NCI-H1048 (cell line): Measurements from ENCODE around the gene IRAK1BP1.
"Not testable (repeated sequence)": the region's sequence is repeated elsewhere in the genome, so short reads cannot be mapped to it uniquely, and the experiment has no call there.

Source experiments
- DNase-seq: peaks from one replicate; lab custom pipeline; 2025; lab: John Stamatoyannopoulos, UW

The IRAK1BP1 gene

DNA sequence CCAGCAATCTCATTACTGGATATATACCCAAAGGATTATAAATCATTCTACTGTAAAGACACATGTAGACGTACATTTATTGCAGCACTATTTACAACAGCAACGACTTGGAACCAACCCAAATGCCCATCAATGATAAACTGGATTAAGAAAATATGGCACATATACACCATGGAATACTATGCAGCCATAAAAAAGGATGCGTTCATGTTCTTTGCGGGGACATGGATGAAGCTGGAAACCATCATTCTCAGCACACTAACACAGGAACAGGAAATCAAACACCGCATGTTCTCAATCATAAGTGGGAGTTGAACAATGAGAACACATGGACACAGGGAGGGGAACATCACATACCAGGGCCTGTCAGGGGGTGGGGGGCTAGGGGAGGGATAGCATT is 22.6 kb downstream of the IRAK1BP1 start:
- not testable (repeated sequence) for DNase-seq

DNA sequence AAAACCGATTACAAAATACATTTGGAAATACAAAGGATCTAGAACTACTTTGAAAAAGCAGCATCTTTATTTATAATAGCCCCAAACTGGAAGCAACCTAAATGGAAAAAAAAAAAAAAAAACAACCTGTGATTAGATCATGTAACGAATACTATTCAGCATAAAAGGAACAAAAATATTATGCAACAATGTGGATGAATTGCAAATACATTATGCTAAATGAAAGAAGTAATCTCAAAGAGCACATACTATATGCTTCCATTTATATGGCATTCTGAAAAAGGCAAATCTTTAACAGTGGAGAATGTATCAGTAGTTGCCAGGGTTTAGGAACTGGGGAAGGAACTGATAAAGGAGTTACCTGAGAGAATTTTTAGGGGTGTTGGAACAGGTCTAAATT is 28.9 kb downstream of the IRAK1BP1 start:
- no peak for DNase-seq

- DNase-seq, result no peak
These were observed 41.3 kb downstream of the IRAK1BP1 start for GRCh38 chr6:78908621-78909020.

DNA sequence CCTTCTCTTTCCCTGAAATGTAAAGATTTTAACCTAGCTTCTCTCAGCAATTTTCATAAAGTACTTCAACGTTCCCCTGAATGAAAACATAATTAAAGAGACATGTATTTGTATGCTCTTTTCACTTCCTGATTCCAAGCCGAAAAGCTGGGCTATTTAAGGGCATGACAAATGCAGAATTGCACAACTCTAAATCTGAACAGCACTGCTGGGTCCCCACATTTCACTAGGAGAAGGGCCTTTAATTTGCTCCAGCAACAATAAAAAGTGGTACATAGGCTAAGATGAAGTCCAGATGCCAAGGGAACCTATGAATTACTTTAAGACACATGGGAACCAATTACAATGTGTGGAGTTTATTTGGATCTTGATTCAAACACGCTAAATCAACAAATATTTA is 42.0 kb downstream of the IRAK1BP1 start:
- no peak for DNase-seq

- no peak for DNase-seq
These were observed 42.7 kb downstream of the IRAK1BP1 start for GRCh38 chr6:78910010-78910409.

DNA sequence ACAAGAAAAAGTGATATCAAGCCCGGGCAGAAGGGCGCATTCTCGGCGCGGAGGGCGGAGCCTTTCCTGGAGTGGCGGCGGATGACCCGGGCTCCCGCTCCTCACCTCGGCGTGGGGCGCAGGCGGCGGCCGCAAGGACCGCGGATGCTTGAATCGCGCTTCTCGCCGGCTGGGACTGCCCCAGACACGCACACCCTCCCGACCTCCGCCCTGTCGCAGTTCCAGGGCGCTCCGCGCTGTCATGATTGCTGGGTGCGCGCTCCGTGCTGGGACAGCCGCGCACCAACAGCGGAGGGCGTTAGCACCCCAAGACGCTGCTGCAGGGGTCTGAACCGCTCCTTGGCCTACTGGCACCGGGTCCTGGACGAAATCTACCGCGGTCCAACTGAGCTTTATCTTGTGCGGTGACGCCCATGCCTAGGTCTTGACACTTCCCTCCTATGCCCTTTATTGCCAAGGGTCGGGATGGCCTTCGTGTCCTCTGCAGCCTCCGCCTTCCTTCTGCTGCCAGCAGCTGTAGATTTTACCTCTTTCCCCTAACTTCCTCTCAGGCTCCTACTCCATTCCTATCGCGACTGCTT is 43.3 kb downstream of the IRAK1BP1 start:
- no peak for DNase-seq

DNA sequence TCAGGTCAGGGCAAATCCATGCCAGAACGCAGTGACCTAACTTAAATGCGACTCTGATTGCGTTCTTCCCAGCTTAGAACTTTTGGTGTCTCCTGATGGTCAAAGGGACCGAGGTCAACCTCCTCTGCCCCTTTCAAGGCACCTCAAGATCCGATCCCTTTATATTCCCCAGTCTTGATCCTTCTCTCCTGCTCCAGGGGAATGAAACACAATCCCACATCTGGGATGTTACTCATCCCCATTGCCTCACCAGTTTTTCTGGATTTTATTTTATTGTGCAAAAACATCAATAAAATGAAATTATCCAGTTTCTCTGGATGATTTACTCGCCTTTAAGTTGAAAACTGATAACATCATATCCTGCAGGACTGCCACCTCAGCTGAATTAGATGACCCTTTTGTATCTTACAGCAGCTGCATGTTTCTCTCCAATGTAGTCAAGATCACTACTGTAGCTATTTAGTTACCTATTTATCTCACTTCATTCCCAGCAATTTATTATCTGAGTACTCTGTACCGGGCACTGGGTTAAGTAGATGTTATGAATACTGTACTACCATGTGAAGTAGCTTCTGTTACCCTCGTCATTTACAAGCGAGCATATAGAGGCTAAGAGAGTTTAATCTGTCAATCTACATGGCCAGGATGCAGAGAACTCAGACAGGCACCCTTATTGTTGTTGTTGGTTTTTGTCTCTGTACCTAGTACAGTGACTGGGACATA is 44.0 kb downstream of the IRAK1BP1 start:
- DNase-seq, result no peak

- DNase-seq, result no peak
These were observed 49.1 kb downstream of the IRAK1BP1 start for GRCh38 chr6:78916411-78916810.

DNA sequence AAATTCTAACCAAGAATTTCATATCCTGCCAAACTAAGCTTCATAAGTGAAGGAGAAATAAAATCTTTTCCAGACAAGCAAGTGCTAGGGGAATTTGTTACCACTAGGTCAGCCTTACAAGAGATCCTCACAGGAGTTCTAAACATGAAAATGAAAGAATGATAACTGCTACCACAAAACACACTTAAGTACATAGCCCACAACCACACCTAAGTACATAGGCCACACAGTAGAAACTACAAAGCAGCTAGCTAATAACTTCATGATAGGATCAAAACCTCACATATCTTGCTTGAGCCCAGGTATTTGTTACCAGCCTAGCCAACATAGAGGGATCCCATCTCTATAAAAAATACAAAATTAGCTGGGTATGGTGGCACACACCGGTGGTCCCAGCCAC is 50.4 kb downstream of the IRAK1BP1 start:
- DNase-seq, result no peak

DNA sequence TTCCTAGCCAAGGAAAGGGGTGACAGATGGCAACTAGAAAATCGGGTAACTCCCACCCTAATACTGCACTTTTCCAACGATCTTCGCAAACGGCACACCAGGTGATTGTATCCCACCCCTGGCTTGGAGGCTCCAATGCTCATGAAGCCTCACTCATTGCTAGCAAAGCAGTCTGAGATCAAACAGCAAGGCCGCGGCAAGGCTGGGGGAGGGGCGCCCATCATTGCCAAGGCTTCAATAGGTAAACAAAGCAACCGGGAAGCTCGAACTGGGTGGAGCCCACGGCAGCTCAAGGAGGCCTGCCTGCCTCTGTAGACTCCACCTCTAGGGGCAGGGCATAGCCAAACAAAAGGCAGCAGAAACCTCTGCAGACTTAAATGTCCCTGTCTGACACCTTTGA is 53.8 kb downstream of the IRAK1BP1 start:
- DNase-seq, result not testable (repeated sequence)

DNA sequence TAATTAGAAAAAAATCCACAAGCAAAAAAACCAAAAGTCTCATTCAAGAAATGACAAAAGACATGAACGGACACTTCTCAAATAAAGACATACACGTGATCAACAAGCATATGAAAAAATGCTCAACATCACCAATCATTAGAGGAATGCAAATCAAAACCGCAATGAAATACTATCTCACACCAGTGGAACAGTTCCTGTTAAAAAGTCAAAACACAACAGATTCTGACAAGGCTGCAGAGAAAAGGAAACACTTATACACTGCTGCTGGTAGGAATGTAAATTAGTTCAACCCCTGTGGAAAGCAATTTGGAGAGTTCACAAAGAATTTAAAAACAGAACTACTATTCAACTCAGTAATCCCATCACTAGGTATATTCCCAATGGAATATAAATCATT is 58.0 kb downstream of the IRAK1BP1 start:
- no peak for DNase-seq

GRCh38 chr6:78935553-78935952 is 68.2 kb downstream of the IRAK1BP1 start:
- DNase-seq, result no peak

DNA sequence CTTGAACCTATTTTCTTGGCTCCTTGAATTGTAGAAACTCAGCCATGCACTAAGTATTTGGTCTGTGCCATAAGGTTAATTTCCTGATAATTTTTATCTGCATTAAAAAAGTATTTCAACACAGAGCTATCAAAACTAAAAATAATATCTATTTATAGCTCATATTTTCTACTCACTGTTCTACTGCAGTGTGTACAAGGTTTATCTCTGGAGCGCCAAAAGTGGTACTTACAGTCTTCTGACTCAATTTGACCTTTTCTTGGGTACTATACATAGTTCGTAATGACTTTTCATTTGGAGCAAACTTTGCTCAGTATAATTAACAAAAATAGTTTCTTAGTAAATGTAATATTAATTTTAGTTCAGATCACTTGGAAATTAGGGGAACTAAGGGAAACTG is 69.2 kb downstream of the IRAK1BP1 start:
- no peak for DNase-seq

DNA sequence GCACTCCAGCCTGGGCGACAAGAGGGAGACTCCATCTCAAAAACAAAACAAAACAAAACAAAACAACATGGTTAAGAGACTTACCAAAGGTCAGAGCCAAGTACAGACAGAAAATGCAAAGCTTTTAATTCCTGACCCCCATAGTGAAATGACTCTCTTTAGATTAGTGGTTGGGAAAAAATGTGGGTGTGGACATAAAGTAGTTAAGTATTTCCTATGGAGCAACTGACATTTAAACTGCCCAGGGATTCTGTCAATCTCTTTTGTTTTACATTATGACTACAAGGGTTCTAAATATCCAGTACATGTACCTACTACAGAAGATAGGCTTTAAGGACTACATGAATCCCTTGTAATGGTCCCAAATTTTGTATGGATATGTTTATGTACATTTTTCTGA is 75.1 kb downstream of the IRAK1BP1 start:
- DNase-seq, result no peak

DNA sequence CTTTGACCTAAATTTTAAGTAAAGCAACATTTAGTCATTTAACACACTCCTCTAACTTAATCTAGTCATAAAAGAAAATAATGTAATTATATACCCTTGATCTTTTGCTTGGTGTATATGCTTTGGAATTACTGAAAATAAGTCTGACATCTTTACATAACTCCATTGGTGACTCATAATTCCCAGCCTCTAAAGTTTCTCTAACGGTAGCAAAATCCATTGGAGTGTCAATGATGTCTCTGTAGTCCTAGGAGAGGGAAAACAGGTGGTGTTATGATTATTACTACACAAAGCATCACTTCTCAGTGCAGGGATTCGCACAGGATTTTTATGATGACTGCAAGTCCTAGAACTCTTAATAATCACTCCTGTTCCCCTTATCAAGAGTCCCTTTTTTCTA is 80.2 kb downstream of the IRAK1BP1 start:
- DNase-seq, result no peak

- DNase-seq, result no peak
These were observed 80.6 kb downstream of the IRAK1BP1 start for GRCh38 chr6:78947962-78948361.

GRCh38 chr6:78948785-78949184 is 81.4 kb downstream of the IRAK1BP1 start:
- DNase-seq, result no peak

- DNase-seq, result no peak
These were observed 85.0 kb downstream of the IRAK1BP1 start for GRCh38 chr6:78952362-78952761.
